Heart right ventricle (tissue), 16 donors: ENCODE results near the gene SLC4A2. TPM values are rescaled to one million over a fixed set of nuclear protein-coding genes. Genes with fewer than 3 reads are reported as not detected.

Source experiments
- ATAC-seq, 8 donors: fragments of 200-7000 bp; cut with Tn5 transposase; one replicate each; pipeline ENCODE4 v1.9.1; 2020; ENCODE audit warnings: mild to moderate bottlenecking in 8 of 8, moderate library complexity in 8 of 8, moderate number of reproducible peaks in 1 of 8
- DNase-seq, 2 donors: peaks; one replicate each; pipeline ENCODE4 v3.0.0-alpha.2; 2020
- H3K27ac ChIP-seq, 10 donors: fragments of 200-600 bp; sonication (generic) in 2 of 10; one replicate each; pipeline versions ENCODE4 v1.5.0 to v1.8.0; 2020 to 2022; ENCODE audit warnings: mild to moderate bottlenecking in 3 of 10
- H3K27me3 ChIP-seq, 7 donors: fragments of 200-600 bp; one replicate each; pipeline ENCODE4 v1.8.0; 2021 to 2022; ENCODE audit warnings: mild to moderate bottlenecking in 2 of 7
- H3K36me3 ChIP-seq, 9 donors: fragments of 200-600 bp; sonication (generic) in 1 of 9; one replicate each; pipeline versions ENCODE4 v1.5.0 to v1.8.0; 2020 to 2022; ENCODE audit warnings: mild to moderate bottlenecking in 2 of 9
- H3K4me1 ChIP-seq, 9 donors: fragments of 200-600 bp; sonication (generic) in 1 of 9; one replicate each; pipeline versions ENCODE4 v1.5.0 to v1.8.0; 2020 to 2022; ENCODE audit warnings: mild to moderate bottlenecking in 4 of 9
- H3K4me3 ChIP-seq, 10 donors: fragments of 200-600 bp; sonication (generic) in 2 of 10; one replicate each; pipeline versions ENCODE4 v1.5.0 to v1.8.0; 2020 to 2022; ENCODE audit warnings: mild to moderate bottlenecking in 7 of 10, moderate library complexity in 2 of 10
- H3K9me3 ChIP-seq, 11 donors: fragments of 200-600 bp in 10 of 11; sonication (generic) in 2 of 11; one replicate each; pipeline versions ENCODE4 v1.5.0 to v1.8.0; 2013 to 2022; ENCODE audit warnings: mild to moderate bottlenecking in 2 of 11, control low read depth in 1 of 11, moderate library complexity in 1 of 11
- CTCF ChIP-seq, 9 donors: fragments of 200-600 bp; sonication (generic) in 2 of 9; IDR thresholded peaks; one replicate each; pipeline versions ENCODE4 v1.5.0 to v1.8.0; 2021 to 2022; ENCODE audit warnings: antibody characterized with exemption in 9 of 9, mild to moderate bottlenecking in 5 of 9, moderate library complexity in 1 of 9
- WGBS, 2 donors: extraction: QIAGEN DNeasy Blood & Tissue Kit; methylation state at CpG; one replicate each; pipeline ENCODE4 v1.1.7; 2013; ENCODE audit warnings: inconsistent platforms in 1 of 2; 5-methylcytosine and 5-hydroxymethylcytosine counted together
- intact Hi-C, 10 donors: fragments of 100-400 bp; cut with DNase I; formaldehyde crosslinking; loops; one replicate each; pipeline versions ENCODE4 v1.11.1 to v1.14.2; 2022
- polyA plus RNA-seq, 2 donors: library from polyadenylated mRNA; stranded (reverse); fragments of 200-250 nt; gene quantifications; one replicate each; pipeline ENCODE4 v1.2.3, GENCODE V29; 2013
- total RNA-seq, 10 donors: library from RNA; stranded (reverse); fragmentation: NEBNext Ultra II Directional in 3 of 10; extraction: Animal tissue kit (Norgen Biotek cat#: 25700) in 3 of 10; gene quantifications; one replicate each; pipeline versions ENCODE4 v1.2.1 to v1.2.4, GENCODE V29; 2021 to 2023
- donor health status: Arrhythmogenic right ventricular cardiomyopathy.
- donor health status: ischemic (EF 13 %, LVEDD 7.1; RV severe dilation, severe dysfunction).
- donor health status: healthy with polysubstance abuse.
- donor health status: DM: no; HTN: yes; CAD: no.
- donor health status: DM: no; HTN: no; CAD: no.
- donor health status: ischemic (EF 25% LVEDD 6.9; RV normal size, moderate dysfunction).
- donor health status: ischemic (EF 25% LVEDD 5.7; RV mildly dilated, moderate dysfunction).
- donor health status: healthy.
- donor health status: DM: yes; HTN: yes; CAD: no.
- donor health status: Ischemic cardiomyopathy.
- donor health status: ischemic (EF 35%, LVEDD 5.7; RV mildly dilated, moderate dysfunction).
- donor health status: nonischemic (EF 11% LVEDD 7.7; RV severe dilation, severe dysfunction).
- donor health status: DM: yes; HTN: yes; CAD: no.
- donor health status: PGD.
- donor health status: ischemic (EF 29% LVEDD 5.4; RV normal size, mild dysfunction).
- donor health status: nonischemic (EF 23%, LVEDD 6.1; RV moderate dilation, normal function).

The SLC4A2 gene
- total and polyA plus RNA-seq, 12 donors: 36.0 to 109 (median 54.6) TPM

- no peaks in the 10 kb centered on the region for H3K27me3 ChIP-seq
- H3K9me3 ChIP-seq: no peaks in the 10 kb centered on the region
- H3K4me1 ChIP-seq: peaks cover 3 to 28% (median 15%) of the 10 kb centered on the region in 9 donors
- H3K4me3 ChIP-seq: peak overlapping the region in 9 of 10 donors; percentile 23 to 65 (median 59)
- WGBS, 2 donors: 1 to 17% methylated on average over 22 of the region's 22 CpGs
- ATAC-seq: peak; percentile 41 to 71 (median 60)
- peaks cover 0 to 72% (median 19%) of the 10 kb centered on the region in 9 donors for H3K36me3 ChIP-seq
- peak overlapping the region in 5 of 10 donors; percentile 38 to 58 (median 55) for H3K27ac ChIP-seq
- intact Hi-C loops: loop anchor here (1.0 to 10.0 kb wide), 8 partner anchors 46 to 179 kb away; partner anchors contain the start of gene SMARCD3 (in 5 of the 10)
- peak; percentile 50 to 66 for DNase-seq
- peak in 7 of 9 donors; percentile 4 to 52 (median 40) for TF ChIP-seq CTCF (IDR thresholded peaks at IDR 0.05)
Observed at GRCh38 chr7:151125470-151125845, 66.1 kb downstream of the SLC4A2 start.

GRCh38 chr7:151125846-151126481 is 66.6 kb downstream of the SLC4A2 start:
- H3K9me3 ChIP-seq: no peaks in the 10 kb centered on the region
- intact Hi-C loops: loop anchor here (1.0 to 10.0 kb wide), 8 partner anchors 45 to 179 kb away; partner anchors contain the start of gene SMARCD3 (in 5 of the 10)
- DNase-seq (no peak), ATAC-seq (peak; percentile 14 to 47 (median 38))
- H3K27me3 ChIP-seq: no peaks in the 10 kb centered on the region
- peak overlapping the region in 9 of 10 donors; percentile 23 to 65 (median 59) for H3K4me3 ChIP-seq
- no peak for TF ChIP-seq CTCF (IDR thresholded peaks at IDR 0.05)
- H3K36me3 ChIP-seq: peaks cover 0 to 72% (median 14%) of the 10 kb centered on the region in 9 donors
- H3K27ac ChIP-seq: peak overlapping the region in 5 of 10 donors; percentile 38 to 58 (median 55)
- H3K4me1 ChIP-seq: peaks cover 3 to 28% (median 15%) of the 10 kb centered on the region in 9 donors
- WGBS, 2 donors: 7 to 14% methylated on average over 53 to 58 of the region's 58 CpGs

Other genes starting within 250 kb of the SLC4A2 start
- 1 to 10 TPM in 1 of 10 donors, under 1 TPM in 7, not detected in 2; 0.09 to 1.2 (median 0.37) TPM for gene AOC1, start 207.1 kb upstream of the SLC4A2 start, total RNA-seq
- under 1 TPM in 1 of 2 donors, not detected in 1; 0.04 TPM for gene AOC1, start 207.1 kb upstream of the SLC4A2 start, polyA plus RNA-seq
- 100 to 1,000 TPM in 1 of 10 donors, 10 to 100 TPM in 9; 63.2 to 126 (median 78.4) TPM for gene KCNH2, start 81.3 kb upstream of the SLC4A2 start, total RNA-seq
- gene KCNH2, start 81.3 kb upstream of the SLC4A2 start, polyA plus RNA-seq: 10 to 100 TPM; 50.2 to 99.9 TPM
- gene NOS3, start 68.6 kb upstream of the SLC4A2 start, total RNA-seq: 10 to 100 TPM in 9 of 10 donors, 1 to 10 TPM in 1; 10.0 to 53.3 (median 13.3) TPM
- gene NOS3, start 68.6 kb upstream of the SLC4A2 start, polyA plus RNA-seq: 10 to 100 TPM; 11.1 to 25.5 TPM
- under 1 TPM in 3 of 10 donors, not detected in 7; 0.09 to 0.39 (median 0.10) TPM for gene ATG9B, start 35.1 kb upstream of the SLC4A2 start, total RNA-seq
- gene ATG9B, start 35.1 kb upstream of the SLC4A2 start, polyA plus RNA-seq: under 1 TPM; 0.45 to 0.59 TPM
- 10 to 100 TPM; 20.9 to 32.4 (median 24.6) TPM for gene ABCB8, start 31.1 kb upstream of the SLC4A2 start, total RNA-seq
- gene ABCB8, start 31.1 kb upstream of the SLC4A2 start, polyA plus RNA-seq: 10 to 100 TPM; 16.7 to 42.2 TPM
- 10 to 100 TPM in 1 of 10 donors, 1 to 10 TPM in 9; 3.2 to 12.5 (median 5.6) TPM for gene ASIC3, start 11.1 kb upstream of the SLC4A2 start, total RNA-seq
- gene ASIC3, start 11.1 kb upstream of the SLC4A2 start, polyA plus RNA-seq: 10 to 100 TPM in 1 of 2 donors, 1 to 10 TPM in 1; 3.7 to 38.8 TPM
- gene CDK5, start 1.7 kb upstream of the SLC4A2 start, total RNA-seq: 10 to 100 TPM in 1 of 10 donors, 1 to 10 TPM in 9; 5.2 to 11.3 (median 7.8) TPM
- gene CDK5, start 1.7 kb upstream of the SLC4A2 start, polyA plus RNA-seq: 1 to 10 TPM; 5.0 to 7.7 TPM
- 100 to 1,000 TPM in 1 of 10 donors, 10 to 100 TPM in 9; 65.0 to 107 (median 75.6) TPM for gene FASTK, start 21.2 kb downstream of the SLC4A2 start, total RNA-seq
- gene FASTK, start 21.2 kb downstream of the SLC4A2 start, polyA plus RNA-seq: 100 to 1,000 TPM in 1 of 2 donors, 10 to 100 TPM in 1; 82.7 to 246 TPM
- gene TMUB1, start 23.9 kb downstream of the SLC4A2 start, total RNA-seq: 10 to 100 TPM; 18.5 to 40.3 (median 23.4) TPM
- gene TMUB1, start 23.9 kb downstream of the SLC4A2 start, polyA plus RNA-seq: 10 to 100 TPM; 79.4 to 88.2 TPM
- 10 to 100 TPM; 40.5 to 93.4 (median 50.3) TPM for gene AGAP3, start 26.9 kb downstream of the SLC4A2 start, total RNA-seq
- gene AGAP3, start 26.9 kb downstream of the SLC4A2 start, polyA plus RNA-seq: 10 to 100 TPM; 40.2 to 67.5 TPM
- gene GBX1, start 108.1 kb downstream of the SLC4A2 start, total RNA-seq: 1 to 10 TPM in 2 of 10 donors, under 1 TPM in 5, not detected in 3; 0.30 to 2.0 (median 0.93) TPM
- 1 to 10 TPM in 1 of 2 donors, under 1 TPM in 1; 0.04 to 1.0 TPM for gene GBX1, start 108.1 kb downstream of the SLC4A2 start, polyA plus RNA-seq
- 10 to 100 TPM; 17.5 to 44.6 (median 29.1) TPM for gene ASB10, start 127.7 kb downstream of the SLC4A2 start, total RNA-seq
- 10 to 100 TPM in 1 of 2 donors, 1 to 10 TPM in 1; 7.2 to 63.4 TPM for gene ASB10, start 127.7 kb downstream of the SLC4A2 start, polyA plus RNA-seq
- not detected for gene H2BK1, start 150.9 kb downstream of the SLC4A2 start, total RNA-seq
- not detected for gene H2BK1, start 150.9 kb downstream of the SLC4A2 start, polyA plus RNA-seq
- 10 to 100 TPM; 25.2 to 33.8 (median 29.5) TPM for gene ABCF2, start 167.6 kb downstream of the SLC4A2 start, total RNA-seq
- 10 to 100 TPM; 13.0 to 35.2 TPM for gene ABCF2, start 167.6 kb downstream of the SLC4A2 start, polyA plus RNA-seq
- gene CHPF2, start 172.9 kb downstream of the SLC4A2 start, total RNA-seq: 10 to 100 TPM; 12.1 to 22.4 (median 17.4) TPM
- gene CHPF2, start 172.9 kb downstream of the SLC4A2 start, polyA plus RNA-seq: 10 to 100 TPM; 19.2 to 20.9 TPM
- gene SMARCD3, start 189.1 kb downstream of the SLC4A2 start, total RNA-seq: 100 to 1,000 TPM in 5 of 10 donors, 10 to 100 TPM in 5; 78.0 to 119 (median 97.6) TPM
- 100 to 1,000 TPM in 1 of 2 donors, 10 to 100 TPM in 1; 77.7 to 175 TPM for gene SMARCD3, start 189.1 kb downstream of the SLC4A2 start, polyA plus RNA-seq